Fibroblast of mammary gland (primary cell): ENCODE results near the gene ANKH.
"Not testable (repeated sequence)": the region's sequence is repeated elsewhere in the genome, so short reads cannot be mapped to it uniquely, and the experiment has no call there.

ENCODE experiments used
- DNase-seq: peaks from one replicate; pipeline ENCODE4 v3.0.0-alpha.2; 2010; ENCODE audit warnings: low read depth
- H3K4me3 ChIP-seq: 2 replicates; pipeline ENCODE4 v1.5.1; 2011; ENCODE audit warnings: low read depth, mild to moderate bottlenecking, low read length, moderate library complexity; ENCODE audit not compliant: control insufficient read depth
- TF ChIP-seq, protein P1 (sequence below): conservative IDR thresholded peaks from 2 replicates; pipeline ENCODE4 v1.5.1; 2011; ENCODE audit warnings: low read depth, low read length, inconsistent platforms; ENCODE audit not compliant: control insufficient read depth, insufficient read depth

Gene ANKH

DNA sequence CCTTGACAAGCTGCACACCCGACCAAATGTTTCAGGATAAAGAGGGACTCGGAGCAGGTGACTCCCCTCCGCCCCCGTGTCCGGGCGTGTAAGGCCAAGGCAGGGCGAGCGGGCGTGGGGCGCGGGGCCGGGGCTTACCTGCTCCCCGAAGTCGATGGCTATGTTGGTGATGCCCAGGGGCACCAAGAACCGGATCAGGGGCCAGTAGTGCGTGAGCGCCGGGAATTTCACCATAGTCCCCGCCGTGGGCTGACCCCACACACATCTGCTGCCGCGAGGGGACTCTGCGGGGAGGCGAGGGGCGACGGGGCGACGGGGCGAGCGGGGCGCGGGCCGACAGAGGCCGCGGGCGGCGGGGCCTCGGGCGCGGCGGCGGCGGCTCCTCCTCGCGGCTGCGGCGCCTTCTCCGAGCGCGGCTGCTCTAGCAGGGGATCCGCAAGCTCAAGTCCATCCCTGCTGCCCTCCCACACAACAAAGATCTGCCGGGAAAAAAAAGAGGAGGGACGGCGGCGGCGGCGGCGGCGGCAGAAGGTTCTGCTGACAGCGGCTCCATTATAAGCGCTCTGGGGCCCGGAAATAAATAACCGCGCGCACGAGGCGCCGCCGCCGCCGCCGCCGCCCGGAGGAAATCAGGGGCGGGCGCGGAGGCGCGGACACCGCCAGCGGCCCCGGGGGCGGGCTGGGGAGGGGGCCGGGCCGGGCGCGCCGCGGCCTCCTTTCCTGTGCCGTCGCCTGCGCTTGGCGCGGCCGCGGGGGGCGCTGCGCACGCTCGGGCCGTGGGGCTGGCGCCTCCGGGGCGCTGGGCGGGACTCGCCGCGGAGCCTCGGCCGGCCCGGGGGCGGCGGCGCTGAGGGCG, at the start of gene ANKH:
TSS of gene ANKH (minus strand) at position 565 of the 856 bp plus-strand sequence. CDS start at position 234, 331 bp downstream.
- peak within 1 kb of the TSS; percentile 71 for H3K4me3 ChIP-seq
- DNase-seq = peak; percentile 64
- TF ChIP-seq, protein P1, sequence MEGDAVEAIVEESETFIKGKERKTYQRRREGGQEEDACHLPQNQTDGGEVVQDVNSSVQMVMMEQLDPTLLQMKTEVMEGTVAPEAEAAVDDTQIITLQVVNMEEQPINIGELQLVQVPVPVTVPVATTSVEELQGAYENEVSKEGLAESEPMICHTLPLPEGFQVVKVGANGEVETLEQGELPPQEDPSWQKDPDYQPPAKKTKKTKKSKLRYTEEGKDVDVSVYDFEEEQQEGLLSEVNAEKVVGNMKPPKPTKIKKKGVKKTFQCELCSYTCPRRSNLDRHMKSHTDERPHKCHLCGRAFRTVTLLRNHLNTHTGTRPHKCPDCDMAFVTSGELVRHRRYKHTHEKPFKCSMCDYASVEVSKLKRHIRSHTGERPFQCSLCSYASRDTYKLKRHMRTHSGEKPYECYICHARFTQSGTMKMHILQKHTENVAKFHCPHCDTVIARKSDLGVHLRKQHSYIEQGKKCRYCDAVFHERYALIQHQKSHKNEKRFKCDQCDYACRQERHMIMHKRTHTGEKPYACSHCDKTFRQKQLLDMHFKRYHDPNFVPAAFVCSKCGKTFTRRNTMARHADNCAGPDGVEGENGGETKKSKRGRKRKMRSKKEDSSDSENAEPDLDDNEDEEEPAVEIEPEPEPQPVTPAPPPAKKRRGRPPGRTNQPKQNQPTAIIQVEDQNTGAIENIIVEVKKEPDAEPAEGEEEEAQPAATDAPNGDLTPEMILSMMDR = no peak

DNA sequence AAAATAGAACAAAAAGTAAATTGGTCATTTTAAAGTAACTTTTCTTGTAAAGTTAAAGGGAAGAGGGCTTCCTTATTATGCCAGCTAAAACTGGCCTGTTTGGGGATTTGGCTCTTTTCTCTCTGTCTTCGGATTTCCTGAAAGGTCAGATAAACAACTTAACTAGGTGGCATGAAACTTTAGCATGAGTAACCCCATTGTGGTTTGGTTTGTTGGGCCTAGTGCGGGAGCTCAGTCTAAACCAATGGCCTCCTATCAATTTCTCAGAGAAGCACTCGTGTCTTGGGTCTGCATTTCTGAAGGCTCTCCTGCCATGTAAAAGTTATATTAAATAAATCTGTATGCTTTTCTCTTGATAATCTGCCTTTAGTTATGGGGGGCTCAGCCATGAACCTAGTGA, 48.5 kb upstream of the ANKH start:
- DNase-seq = peak; percentile 29
- no peak overlapping the region for H3K4me3 ChIP-seq

DNA sequence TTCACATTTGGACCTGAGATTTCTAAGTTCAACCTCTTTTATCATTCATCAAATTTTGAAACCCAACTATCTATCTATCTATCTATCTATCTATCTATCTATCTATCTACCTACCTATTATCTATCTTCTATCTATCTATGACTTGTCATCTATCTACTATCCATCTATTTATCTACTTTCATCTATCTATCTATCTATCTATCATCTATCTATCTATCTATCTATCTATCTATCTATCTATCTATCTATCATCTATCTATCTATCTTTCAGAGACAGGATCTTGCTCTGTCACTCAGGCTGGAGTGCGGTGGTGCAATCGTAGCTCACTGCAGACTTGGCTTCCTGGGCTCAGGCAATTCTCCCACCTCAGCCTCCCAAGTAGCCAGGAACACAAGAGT, 47.5 kb upstream of the ANKH start:
- not testable (repeated sequence) for H3K4me3 ChIP-seq, DNase-seq

More for the DNA sequence above, 48.5 kb upstream of the ANKH start:
- TF ChIP-seq, protein P1 = no peak

DNA sequence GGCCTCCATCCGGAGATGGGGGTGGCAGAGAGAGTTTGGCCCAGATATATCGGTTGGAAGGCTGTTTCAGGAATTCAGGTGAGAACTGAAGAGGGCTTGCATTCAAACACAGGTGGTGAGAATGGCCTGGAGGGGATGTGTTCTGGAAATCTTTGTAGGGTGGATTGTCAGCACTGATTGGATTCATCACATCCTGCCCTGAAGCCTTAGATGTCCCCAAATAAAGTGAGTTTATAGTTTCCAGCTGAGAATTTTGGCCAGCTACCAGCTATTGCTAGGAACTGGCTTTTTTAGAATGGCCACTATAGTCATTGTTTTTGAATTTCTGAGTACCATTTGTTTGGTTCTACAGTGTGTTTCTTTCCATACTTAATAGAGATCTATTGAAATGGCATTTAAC, 46.1 kb upstream of the ANKH start:
- no peak overlapping the region for H3K4me3 ChIP-seq
- DNase-seq = peak; percentile 71
- TF ChIP-seq, protein P1 = no peak

DNA sequence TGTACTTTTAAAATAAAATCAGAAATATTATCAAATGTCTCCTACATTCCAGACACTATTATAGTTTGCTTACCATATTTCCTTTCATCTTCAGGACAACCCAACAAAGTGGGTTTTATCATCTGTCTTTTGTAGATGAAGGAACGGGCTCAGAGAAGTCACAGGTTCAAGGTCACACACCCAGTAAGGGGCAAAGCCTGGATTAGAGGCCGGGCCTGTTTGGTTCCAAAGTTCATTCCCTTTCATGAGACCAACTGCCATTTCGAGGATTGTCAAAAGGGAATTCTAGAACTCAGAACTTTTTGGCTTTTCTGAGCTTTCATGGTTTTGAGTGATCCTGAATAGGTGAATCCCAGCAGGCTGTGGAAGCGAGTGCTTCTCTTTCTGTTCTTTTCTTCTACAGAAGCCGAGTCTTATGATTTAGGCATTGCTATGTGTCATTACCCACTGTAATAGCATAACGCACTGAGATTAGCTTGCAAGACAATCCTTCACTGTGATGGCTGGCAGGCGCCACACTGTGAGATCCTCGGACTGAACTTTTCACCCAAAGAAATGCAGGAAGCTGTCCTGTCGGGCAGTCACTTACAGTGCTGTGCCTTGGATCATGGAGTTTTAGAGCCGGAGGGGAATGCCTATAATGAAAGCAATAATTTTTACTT, 43.8 kb upstream of the ANKH start:
- TF ChIP-seq, protein P1 = no peak
- DNase-seq = peak; percentile 23
- H3K4me3 ChIP-seq = no peak overlapping the region

DNA sequence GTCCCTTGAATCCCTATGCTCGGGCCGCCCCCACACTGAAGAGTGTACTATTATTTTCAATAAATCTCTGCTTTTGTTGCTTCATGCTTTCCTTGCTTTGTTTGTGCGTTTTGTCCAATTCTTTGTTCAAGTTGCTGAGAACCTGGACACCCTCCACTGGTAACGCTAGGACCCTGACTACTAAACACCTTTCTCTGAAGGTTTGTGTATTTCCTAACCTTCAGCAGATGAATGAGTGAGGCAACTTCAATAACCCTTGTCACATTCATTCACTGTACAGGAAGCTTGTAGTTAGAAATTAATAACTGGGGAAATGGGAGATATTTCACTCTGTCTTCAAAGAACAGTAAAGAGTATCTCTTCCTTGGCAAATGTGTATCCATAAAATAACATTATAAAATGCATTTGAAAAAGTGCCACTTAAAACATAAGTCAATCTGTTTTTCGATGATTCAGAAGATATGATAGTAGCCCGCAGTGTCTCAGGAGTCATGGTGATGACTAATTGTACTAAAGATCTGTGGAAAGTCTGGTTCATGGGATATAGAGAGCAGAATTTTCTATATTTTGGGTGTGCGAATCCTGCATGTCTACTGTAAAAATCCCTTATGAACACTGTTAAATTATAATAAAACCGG, 43.2 kb upstream of the ANKH start:
- H3K4me3 ChIP-seq = no peak overlapping the region
- TF ChIP-seq, protein P1 = no peak
- DNase-seq = peak; percentile 84

DNA sequence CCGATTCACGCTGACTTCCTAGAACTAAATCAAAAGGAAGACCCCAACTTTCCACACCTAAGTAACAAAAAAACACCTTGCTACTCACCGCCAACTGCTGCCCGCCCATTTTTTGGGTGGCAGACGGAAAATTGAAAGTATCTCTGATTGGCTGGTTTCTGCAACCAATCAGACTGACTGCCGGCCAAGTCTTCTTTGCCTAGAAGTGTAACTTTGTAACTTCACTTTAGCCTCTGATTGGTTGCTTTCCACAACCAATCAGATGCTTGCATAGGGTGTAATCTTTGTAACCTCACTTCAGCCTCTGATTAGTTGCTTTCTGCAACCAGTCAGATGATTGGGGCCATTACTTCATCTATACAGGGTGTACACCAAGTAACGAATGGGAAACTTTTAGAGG, 42.6 kb upstream of the ANKH start:
- H3K4me3 ChIP-seq = no peak overlapping the region
- DNase-seq = no peak
- TF ChIP-seq, protein P1 = no peak
